IMR-90 (cell line): ENCODE data around the gene DZIP1L. TPM values are rescaled to one million over a fixed set of nuclear protein-coding genes. Genes with fewer than 3 reads are reported as not detected.

ENCODE experiments used
- ATAC-seq: fragments of 200-7000 bp; cut with Tn5 transposase; 2 replicates; pipeline ENCODE4 v1.9.1; 2020; ENCODE audit warnings: low read depth, mild to moderate bottlenecking, moderate library complexity
- BruUV-seq: library from RNA; stranded (reverse); fragments of 400-500 nt; replicated peaks from 2 replicates; lab custom pipeline; 2021; lab: Mats Ljungman, UMichigan
- CTCF ChIA-PET: fragments of 300-600 bp; formaldehyde crosslinking; extraction: SDS; loops from one replicate; lab custom pipeline; 2021; ENCODE audit warnings: antibody characterized with exemption; lab: Yijun Ruan, JAX
- POLR2A ChIA-PET: fragments of 300-600 bp; sonication (Branson Sonifier 250); formaldehyde crosslinking; loops from one replicate; lab custom pipeline; 2022; ENCODE audit warnings: antibody characterized with exemption; ENCODE audit not compliant: unreplicated experiment; lab: Charles Lee
- DNase-seq: peaks from one replicate; pipeline ENCODE4 v3.0.0; 2013
- H2AFZ ChIP-seq: replicated peaks from 2 replicates; pipeline ENCODE3; 2013; ENCODE audit warnings: low read length, mild to moderate bottlenecking; ENCODE audit not compliant: poor library complexity
- H2AK5ac ChIP-seq: 2 replicates; pipeline ENCODE4 v1.6.1; 2013; ENCODE audit warnings: low read depth, low read length, inconsistent platforms
- H2AK9ac ChIP-seq: replicated peaks from 2 replicates; pipeline ENCODE3; 2013; ENCODE audit warnings: mild to moderate bottlenecking, low read depth, low read length, moderate library complexity; ENCODE audit not compliant: poor library complexity
- H2BK120ac ChIP-seq: 2 replicates; pipeline ENCODE4 v1.6.1; 2013; ENCODE audit warnings: low read depth, low read length, inconsistent platforms
- H2BK15ac ChIP-seq: 3 replicates; pipeline ENCODE4 v1.6.1; 2013; ENCODE audit warnings: low read depth, low read length, inconsistent platforms
- H2BK20ac ChIP-seq: 2 replicates; pipeline ENCODE4 v1.6.1; 2013; ENCODE audit warnings: low read depth, mild to moderate bottlenecking, inconsistent platforms, low read length, moderate library complexity
- H2BK5ac ChIP-seq: 2 replicates; pipeline ENCODE4 v1.6.1; 2013; ENCODE audit warnings: mild to moderate bottlenecking, low read depth, low read length, inconsistent platforms; ENCODE audit not compliant: poor library complexity, severe bottlenecking
- H3K14ac ChIP-seq: replicated peaks from 2 replicates; pipeline ENCODE4 v1.6.1; 2013; ENCODE audit warnings: low read depth, low read length, inconsistent platforms
- H3K18ac ChIP-seq: 2 replicates; pipeline ENCODE4 v1.6.1; 2013; ENCODE audit warnings: low read depth, low read length, control low read depth
- H3K23ac ChIP-seq: 2 replicates; pipeline ENCODE4 v1.6.1; 2013; ENCODE audit warnings: low read depth, low read length, inconsistent platforms
- H3K27ac ChIP-seq: 2 replicates; pipeline ENCODE4 v1.5.1; 2013; ENCODE audit warnings: mild to moderate bottlenecking, control low read depth, low read length; ENCODE audit not compliant: insufficient read depth
- H3K27me3 ChIP-seq: 2 replicates; pipeline ENCODE4 v1.6.1; 2013; ENCODE audit warnings: low read length; ENCODE audit not compliant: control insufficient read depth, insufficient read depth
- H3K36me3 ChIP-seq: 2 replicates; pipeline ENCODE4 v1.6.1; 2013; ENCODE audit warnings: low read length, mixed read lengths; ENCODE audit not compliant: control insufficient read depth, insufficient read depth
- H3K4ac ChIP-seq: 2 replicates; pipeline ENCODE4 v1.6.1; 2013; ENCODE audit warnings: low read depth, low read length, inconsistent platforms
- H3K4me1 ChIP-seq: 2 replicates; pipeline ENCODE4 v1.6.1; 2013; ENCODE audit warnings: low read length, mixed read lengths; ENCODE audit not compliant: control insufficient read depth, insufficient read depth
- H3K4me2 ChIP-seq: 2 replicates; pipeline ENCODE4 v1.6.1; 2013; ENCODE audit warnings: low read depth, mild to moderate bottlenecking, control low read depth, low read length, moderate library complexity
- H3K4me3 ChIP-seq: 2 replicates; pipeline ENCODE4 v1.5.1; 2013; ENCODE audit warnings: low read depth, mild to moderate bottlenecking, control low read depth, low read length, moderate library complexity; ENCODE audit not compliant: insufficient read depth
- H3K56ac ChIP-seq: 2 replicates; pipeline ENCODE4 v1.6.1; 2013; ENCODE audit warnings: low read length, inconsistent platforms; ENCODE audit not compliant: insufficient read depth; ENCODE audit errors: extremely low read depth
- H3K79me1 ChIP-seq, 2 experiments: 2 replicates each; pipeline ENCODE4 v1.6.1; 2013; ENCODE audit warnings: low read length in 2 of 2, inconsistent platforms in 1 of 2, low read depth in 1 of 2
- H3K9ac ChIP-seq: 2 replicates; pipeline ENCODE4 v1.6.1; 2013; ENCODE audit warnings: low read depth, low read length, control low read depth
- H3K9me1 ChIP-seq: 2 replicates; pipeline ENCODE4 v1.6.1; 2013; ENCODE audit warnings: low read length, inconsistent platforms; ENCODE audit not compliant: insufficient read depth
- H3K9me3 ChIP-seq: 2 replicates; pipeline ENCODE4 v1.6.1; 2013; ENCODE audit warnings: low read length; ENCODE audit not compliant: control insufficient read depth, insufficient read depth
- H4K20me1 ChIP-seq: 2 replicates; pipeline ENCODE4 v1.6.1; 2013; ENCODE audit warnings: low read length, inconsistent platforms; ENCODE audit not compliant: insufficient read depth
- H4K5ac ChIP-seq: 2 replicates; pipeline ENCODE4 v1.6.1; 2013; ENCODE audit warnings: mild to moderate bottlenecking, low read depth, low read length, control low read depth
- H4K8ac ChIP-seq, 2 experiments: 2 replicates each; pipeline ENCODE4 v1.6.1; 2013; ENCODE audit warnings: low read depth in 2 of 2, low read length in 2 of 2, control low read depth in 1 of 2, inconsistent platforms in 1 of 2
- H4K91ac ChIP-seq: 2 replicates; pipeline ENCODE4 v1.6.1; 2013; ENCODE audit warnings: low read depth, low read length, inconsistent platforms; ENCODE audit not compliant: insufficient read depth
- BHLHE40 ChIP-seq: fragments of 150-350 bp; IDR thresholded peaks from 2 replicates; pipeline ENCODE4 v1.6.1; 2016; ENCODE audit warnings: mild to moderate bottlenecking, low read depth, low read length
- CEBPB ChIP-seq: IDR thresholded peaks from 2 replicates; pipeline ENCODE4 v1.6.1; 2012; ENCODE audit warnings: low read depth, low read length, improper control_type of control experiment
- CHD1 ChIP-seq: IDR thresholded peaks from 2 replicates; pipeline ENCODE4 v1.6.1; 2012; ENCODE audit warnings: low read depth, low read length, improper control_type of control experiment
- CTCF ChIP-seq: conservative IDR thresholded peaks from 2 replicates; pipeline ENCODE4 v1.5.1; 2012; ENCODE audit warnings: mild to moderate bottlenecking, low read depth, low read length, improper control_type of control experiment
- MAZ ChIP-seq: IDR thresholded peaks from 2 replicates; pipeline ENCODE4 v1.6.1; 2012; ENCODE audit warnings: low read depth, mild to moderate bottlenecking, low read length, improper control_type of control experiment, moderate library complexity, borderline replicate concordance
- MXI1 ChIP-seq: IDR thresholded peaks from 2 replicates; pipeline ENCODE4 v1.6.1; 2012; ENCODE audit warnings: low read depth, mild to moderate bottlenecking, low read length, moderate library complexity, borderline replicate concordance
- RAD21 ChIP-seq: IDR thresholded peaks from 2 replicates; pipeline ENCODE4 v1.6.1; 2012; ENCODE audit warnings: low read length, improper control_type of control experiment
- RFX5 ChIP-seq: IDR thresholded peaks from 2 replicates; pipeline ENCODE4 v1.8.0; 2012; ENCODE audit warnings: low read depth, mild to moderate bottlenecking, low read length, moderate library complexity
- WGBS, 2 experiments: methylation state at CpG; one replicate each; pipeline versions ENCODE4 v1.1.5 to v1.1.7; 2013; ENCODE audit warnings: missing lambda C conversion rate in 2 of 2; ENCODE audit not compliant: insufficient read length in 1 of 2; ENCODE audit errors: extremely low coverage in 2 of 2; 5-methylcytosine and 5-hydroxymethylcytosine counted together
- dilution Hi-C: fragments of 300-500 bp; cut with HindIII; formaldehyde crosslinking; loops from one replicate; pipeline ENCODE4 v1.14.3; 2018; ENCODE audit warnings: low sequenced_read_pairs; ENCODE audit not compliant: unreplicated experiment
- in situ Hi-C: fragments of 300-500 bp; cut with MboI; formaldehyde crosslinking; loops from 3 replicates; pipeline ENCODE4 v1.14.3; 2019; ENCODE audit warnings: low sequenced_read_pairs, inconsistent platforms, mixed read lengths
- intact Hi-C: fragments of 100-400 bp; cut with micrococcal nuclease; formaldehyde crosslinking; loops from 2 replicates; pipeline ENCODE4 v1.10.0; 2022
- polyA plus RNA-seq, 3 experiments: library from polyadenylated mRNA; depleted of rRNA; stranded (reverse); fragments of >200 nt; gene quantifications; 2 replicates each; pipeline ENCODE4 v1.2.3, GENCODE V29; 2012; ENCODE audit warnings: low replicate concordance in 1 of 3
- total RNA-seq: library from RNA; depleted of rRNA; stranded (reverse); fragments of >200 nt; gene quantifications from 2 replicates; pipeline ENCODE4 v1.2.3, GENCODE V29; 2012
- TF ChIP-seq, protein P1 (sequence below): fragments of 150-350 bp; IDR thresholded peaks from 2 replicates; pipeline ENCODE4 v1.6.1; 2016; ENCODE audit warnings: low read depth, mild to moderate bottlenecking, low read length, moderate library complexity, borderline replicate concordance
- TF ChIP-seq, protein P2 (sequence below): fragments of 150-350 bp; IDR thresholded peaks from 2 replicates; pipeline ENCODE4 v1.6.1; 2017; ENCODE audit warnings: mild to moderate bottlenecking, antibody characterized with exemption, low read length, low read depth

The DZIP1L gene
- total and polyA plus RNA-seq, 2 of the 4 experiments (the other 2 are of a cell fraction), result 12.9 to 14.7 TPM

- no peak overlapping the region for H2AK5ac ChIP-seq
- H3K27ac ChIP-seq, result no peak overlapping the region
- dilution Hi-C loops, result no loop called here
- WGBS, 2 experiments, result no CpG with 5 or more reads among the region's 2 CpGs
- H3K4ac ChIP-seq, result no peak overlapping the region
- H3K56ac ChIP-seq, result no peak overlapping the region
- H3K4me3 ChIP-seq, result no peak overlapping the region
- in situ Hi-C loops, result no loop called here
- peaks cover 15% of the 10 kb centered on the region for H3K27me3 ChIP-seq
- no peaks in the 10 kb centered on the region for H3K9me1 ChIP-seq
- H2BK20ac ChIP-seq, result no peak overlapping the region
- H3K79me1 ChIP-seq, result no peaks in the 10 kb centered on the region
- H4K8ac ChIP-seq, result no peak overlapping the region
- H2BK5ac ChIP-seq, result no peak overlapping the region
- H3K23ac ChIP-seq, result no peak overlapping the region
- no peak for DNase-seq
- no peak overlapping the region for H3K18ac ChIP-seq
- no peak for ATAC-seq
- H2AK9ac ChIP-seq, result no peak overlapping the region
- no peak overlapping the region for H2BK15ac ChIP-seq
- TF ChIP-seq RAD21, result no peak
- no peak for TF ChIP-seq CHD1
- no peak for TF ChIP-seq CEBPB
- TF ChIP-seq, protein P1, sequence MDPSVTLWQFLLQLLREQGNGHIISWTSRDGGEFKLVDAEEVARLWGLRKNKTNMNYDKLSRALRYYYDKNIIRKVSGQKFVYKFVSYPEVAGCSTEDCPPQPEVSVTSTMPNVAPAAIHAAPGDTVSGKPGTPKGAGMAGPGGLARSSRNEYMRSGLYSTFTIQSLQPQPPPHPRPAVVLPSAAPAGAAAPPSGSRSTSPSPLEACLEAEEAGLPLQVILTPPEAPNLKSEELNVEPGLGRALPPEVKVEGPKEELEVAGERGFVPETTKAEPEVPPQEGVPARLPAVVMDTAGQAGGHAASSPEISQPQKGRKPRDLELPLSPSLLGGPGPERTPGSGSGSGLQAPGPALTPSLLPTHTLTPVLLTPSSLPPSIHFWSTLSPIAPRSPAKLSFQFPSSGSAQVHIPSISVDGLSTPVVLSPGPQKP, result no peak
- no peak for TF ChIP-seq MAZ
- TF ChIP-seq CTCF, result no peak
- TF ChIP-seq RFX5, result no peak
- no peak for TF ChIP-seq BHLHE40
- no peak for TF ChIP-seq MXI1
- TF ChIP-seq, protein P2, sequence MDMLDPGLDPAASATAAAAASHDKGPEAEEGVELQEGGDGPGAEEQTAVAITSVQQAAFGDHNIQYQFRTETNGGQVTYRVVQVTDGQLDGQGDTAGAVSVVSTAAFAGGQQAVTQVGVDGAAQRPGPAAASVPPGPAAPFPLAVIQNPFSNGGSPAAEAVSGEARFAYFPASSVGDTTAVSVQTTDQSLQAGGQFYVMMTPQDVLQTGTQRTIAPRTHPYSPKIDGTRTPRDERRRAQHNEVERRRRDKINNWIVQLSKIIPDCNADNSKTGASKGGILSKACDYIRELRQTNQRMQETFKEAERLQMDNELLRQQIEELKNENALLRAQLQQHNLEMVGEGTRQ, result no peak
- POLR2A ChIA-PET, result no interaction called here
- no peak overlapping the region for H3K9ac ChIP-seq
- H3K14ac ChIP-seq, result no peak overlapping the region
- no TSS peak for BruUV-seq
- no peak overlapping the region for H4K5ac ChIP-seq
- no peaks in the 10 kb centered on the region for H3K9me3 ChIP-seq
- no peak overlapping the region for H4K91ac ChIP-seq
- CTCF ChIA-PET, result no interaction called here
- H3K4me1 ChIP-seq, result no peaks in the 10 kb centered on the region
- H4K20me1 ChIP-seq, result no peaks in the 10 kb centered on the region
- intact Hi-C loops, result no loop called here
- no peaks in the 10 kb centered on the region for H3K36me3 ChIP-seq
- no peak overlapping the region for H2BK120ac ChIP-seq
- H3K4me2 ChIP-seq, result no peak overlapping the region
- H2AFZ ChIP-seq, result no peak overlapping the region
Observed at GRCh38 chr3:138135833-138136194, 20.4 kb upstream of the DZIP1L start.
